Measurements from ENCODE around the gene SEMA3A. TPM values are rescaled to one million over a fixed set of nuclear protein-coding genes. Genes with fewer than 3 reads are reported as not detected.
"Not testable (repeated sequence)": the region's sequence is repeated elsewhere in the genome, so short reads cannot be mapped to it uniquely, and the experiment has no call there.

SEMA3A gene
- total RNA-seq (not detected), total RNA-seq (0 reads per million in 2 donors)

- no peaks in the 10 kb centered on the region for H3K27me3 Mint-ChIP-seq
- H3K36me3 Mint-ChIP-seq (ENCODE audit: low read depth) = no peaks in the 10 kb centered on the region
- peaks cover 4% of the 10 kb centered on the region for H3K4me1 Mint-ChIP-seq
- DNase-seq (no peak), ATAC-seq (peak; percentile 35)
- H3K4me3 Mint-ChIP-seq = peak within 1 kb of the TSS; percentile 84
- H3K27ac Mint-ChIP-seq = peak within 1 kb of the TSS; percentile 27
- no peaks in the 10 kb centered on the region for H3K9me3 ChIP-seq (ENCODE audit: control insufficient read depth, low read length, poor library complexity, severe bottlenecking)
Measured at GRCh38 chr7:84194484-84195271, at the start of gene SEMA3A. TSS of gene SEMA3A (minus strand) at chr7:84194789. CDS start at chr7:84194586, 203 bp downstream.

- not testable (repeated sequence) for H3K4me3 Mint-ChIP-seq; H3K27ac Mint-ChIP-seq; DNase-seq; ATAC-seq; H3K36me3 Mint-ChIP-seq (ENCODE audit: low read depth); H3K4me1 Mint-ChIP-seq; H3K27me3 Mint-ChIP-seq; H3K9me3 ChIP-seq (ENCODE audit: control insufficient read depth, low read length, poor library complexity, severe bottlenecking)
Measured at GRCh38 chr7:84243037-84243436, 48.4 kb upstream of the SEMA3A start.

GRCh38 chr7:84238596-84238995 is 44.0 kb upstream of the SEMA3A start:
- ATAC-seq (no peak), DNase-seq (no peak)
- H3K27ac Mint-ChIP-seq = no peak overlapping the region
- no peaks in the 10 kb centered on the region for H3K27me3 Mint-ChIP-seq
- no peaks in the 10 kb centered on the region for H3K9me3 ChIP-seq (ENCODE audit: control insufficient read depth, low read length, poor library complexity, severe bottlenecking)
- no peaks in the 10 kb centered on the region for H3K36me3 Mint-ChIP-seq (ENCODE audit: low read depth)
- no peak overlapping the region for H3K4me3 Mint-ChIP-seq
- no peaks in the 10 kb centered on the region for H3K4me1 Mint-ChIP-seq

DNA sequence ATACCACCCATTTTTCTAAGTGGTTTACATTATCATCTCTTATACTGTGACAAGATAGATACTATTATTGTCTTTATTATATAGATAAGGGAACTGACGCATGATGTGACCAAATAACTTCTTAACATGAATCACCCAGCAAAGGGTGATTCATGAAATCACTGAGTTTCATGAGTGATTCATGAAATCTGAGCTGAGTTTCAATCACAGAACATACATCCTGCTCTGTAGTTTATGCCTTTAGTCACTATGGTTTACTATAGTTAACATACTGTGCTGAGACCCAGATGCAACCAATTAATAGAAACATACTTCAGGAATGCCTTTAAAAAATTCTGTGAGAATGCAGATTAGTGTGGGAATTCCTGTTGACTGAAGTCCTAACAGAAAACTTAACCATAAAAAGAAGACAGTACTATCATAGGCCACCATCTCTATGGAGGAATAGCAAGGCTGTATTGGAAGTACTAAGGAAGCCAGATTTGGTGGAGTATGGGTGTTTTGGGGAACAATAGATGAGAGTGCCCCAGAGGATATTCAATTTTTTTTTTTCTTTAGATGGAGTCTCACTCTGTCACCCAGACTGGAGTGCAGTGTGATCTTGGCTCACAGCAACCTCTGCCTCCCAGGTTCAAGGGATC is 43.1 kb upstream of the SEMA3A start:
- H3K4me3 Mint-ChIP-seq = no peak overlapping the region
- DNase-seq = no peak
- no peaks in the 10 kb centered on the region for H3K9me3 ChIP-seq (ENCODE audit: control insufficient read depth, low read length, poor library complexity, severe bottlenecking)
- no peak overlapping the region for H3K27ac Mint-ChIP-seq
- H3K4me1 Mint-ChIP-seq = no peaks in the 10 kb centered on the region
- no peak for ATAC-seq
- no peaks in the 10 kb centered on the region for H3K36me3 Mint-ChIP-seq (ENCODE audit: low read depth)
- H3K27me3 Mint-ChIP-seq = no peaks in the 10 kb centered on the region

DNA sequence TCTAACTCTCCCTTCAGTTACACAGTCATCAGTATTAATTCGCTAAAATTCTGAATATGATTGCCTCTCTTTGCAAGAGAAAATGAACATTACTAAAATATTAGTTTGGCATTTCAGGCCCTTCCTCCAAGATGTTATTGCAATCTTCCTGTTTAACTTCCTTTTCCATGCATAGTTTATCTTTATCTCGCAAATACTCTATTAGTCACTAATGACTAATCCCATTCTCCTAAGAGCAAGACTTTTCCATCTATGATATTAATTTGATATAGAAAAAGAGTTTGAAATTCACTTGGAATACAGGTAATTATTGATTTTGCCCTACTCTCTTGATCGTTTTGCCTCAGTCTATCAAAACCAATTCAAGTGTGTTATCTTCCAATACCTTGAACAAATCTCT is 41.8 kb upstream of the SEMA3A start:
- H3K9me3 ChIP-seq (ENCODE audit: control insufficient read depth, low read length, poor library complexity, severe bottlenecking) = no peaks in the 10 kb centered on the region
- DNase-seq = no peak
- Mint-ChIP-seq H3K4me1 (no peaks in the 10 kb centered on the region), H3K27ac (no peak overlapping the region), H3K4me3 (no peak overlapping the region), H3K27me3 (no peaks in the 10 kb centered on the region), H3K36me3 (ENCODE audit: low read depth) (no peaks in the 10 kb centered on the region)
- ATAC-seq = no peak

GRCh38 chr7:84232646-84233045 is 38.1 kb upstream of the SEMA3A start:
- no peak overlapping the region for H3K4me3 Mint-ChIP-seq
- no peaks in the 10 kb centered on the region for H3K36me3 Mint-ChIP-seq (ENCODE audit: low read depth)
- DNase-seq (no peak), ATAC-seq (no peak)
- no peaks in the 10 kb centered on the region for H3K9me3 ChIP-seq (ENCODE audit: control insufficient read depth, low read length, poor library complexity, severe bottlenecking)
- H3K27me3 Mint-ChIP-seq = no peaks in the 10 kb centered on the region
- H3K27ac Mint-ChIP-seq = no peak overlapping the region
- no peaks in the 10 kb centered on the region for H3K4me1 Mint-ChIP-seq

DNA sequence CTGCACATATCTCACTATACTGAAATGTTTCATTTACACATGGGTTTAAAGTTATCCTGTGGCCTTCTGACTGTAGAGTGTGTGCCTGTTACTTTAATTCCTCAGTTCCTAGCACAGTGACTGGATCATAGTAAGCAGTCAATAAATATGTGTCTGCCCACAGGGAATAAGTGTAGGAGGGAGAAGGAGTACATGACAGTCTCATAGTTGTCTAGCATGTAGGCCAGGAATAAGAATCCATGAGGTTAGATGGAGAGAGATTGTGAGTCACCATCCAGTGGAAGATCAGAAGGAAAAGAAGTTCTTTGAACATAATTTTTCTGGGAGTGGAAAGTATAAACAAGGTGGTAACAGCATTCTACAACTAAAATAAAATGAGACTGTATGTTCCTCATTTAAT is 36.6 kb upstream of the SEMA3A start:
- no peaks in the 10 kb centered on the region for H3K4me1 Mint-ChIP-seq
- no peak overlapping the region for H3K27ac Mint-ChIP-seq
- H3K4me3 Mint-ChIP-seq = no peak overlapping the region
- H3K9me3 ChIP-seq (ENCODE audit: control insufficient read depth, low read length, poor library complexity, severe bottlenecking) = no peaks in the 10 kb centered on the region
- DNase-seq (no peak), ATAC-seq (no peak)
- H3K36me3 Mint-ChIP-seq (ENCODE audit: low read depth) = no peaks in the 10 kb centered on the region
- H3K27me3 Mint-ChIP-seq = no peaks in the 10 kb centered on the region

DNA sequence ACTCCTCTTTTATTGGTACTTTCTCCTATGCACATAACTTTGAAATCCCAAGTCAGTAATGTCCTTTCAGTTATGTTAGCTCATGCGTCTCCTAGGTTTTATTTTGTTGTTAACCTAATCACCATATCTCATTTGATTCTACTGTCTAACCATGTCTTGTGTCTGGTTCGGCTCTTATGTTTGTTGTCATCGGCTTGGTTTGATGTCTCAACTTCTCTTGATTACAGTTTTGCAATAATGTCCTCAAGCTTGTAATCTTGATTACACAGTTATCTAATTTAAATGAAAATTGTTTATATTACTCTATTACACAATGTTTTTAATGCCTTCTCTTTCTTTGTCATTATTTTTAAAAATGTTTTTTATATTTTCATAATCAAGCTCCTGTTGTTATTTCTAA is 35.9 kb upstream of the SEMA3A start:
- H3K4me1 Mint-ChIP-seq = no peaks in the 10 kb centered on the region
- no peak overlapping the region for H3K4me3 Mint-ChIP-seq
- no peak overlapping the region for H3K27ac Mint-ChIP-seq
- H3K36me3 Mint-ChIP-seq (ENCODE audit: low read depth) = no peaks in the 10 kb centered on the region
- DNase-seq (no peak), ATAC-seq (no peak)
- H3K27me3 Mint-ChIP-seq = no peaks in the 10 kb centered on the region
- no peaks in the 10 kb centered on the region for H3K9me3 ChIP-seq (ENCODE audit: control insufficient read depth, low read length, poor library complexity, severe bottlenecking)

- ATAC-seq = no peak
- Mint-ChIP-seq H3K4me1 (no peaks in the 10 kb centered on the region), H3K36me3 (ENCODE audit: low read depth) (no peaks in the 10 kb centered on the region), H3K27ac (no peak overlapping the region), H3K4me3 (no peak overlapping the region), H3K27me3 (no peaks in the 10 kb centered on the region)
- no peaks in the 10 kb centered on the region for H3K9me3 ChIP-seq (ENCODE audit: control insufficient read depth, low read length, poor library complexity, severe bottlenecking)
- DNase-seq = no peak
Measured at GRCh38 chr7:84228526-84228925, 33.9 kb upstream of the SEMA3A start.

DNA sequence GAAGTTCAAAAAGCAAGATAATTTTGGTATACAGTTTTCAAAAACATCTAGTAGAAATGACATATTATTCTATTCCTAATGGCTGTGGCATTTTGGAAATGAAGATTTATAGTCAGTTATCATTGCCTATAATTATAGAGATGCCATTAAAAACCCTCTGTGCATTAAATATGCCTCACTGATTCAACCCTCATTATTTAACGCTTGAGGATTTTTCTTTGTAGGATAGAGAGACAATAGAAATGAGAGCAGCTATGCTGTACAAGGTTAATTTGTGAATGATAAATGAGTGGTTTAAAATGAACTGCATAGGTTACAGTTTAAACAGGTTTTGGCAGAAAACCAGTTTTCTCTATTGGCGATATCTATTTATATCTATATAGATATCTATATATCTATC is 32.2 kb upstream of the SEMA3A start:
- no peaks in the 10 kb centered on the region for H3K36me3 Mint-ChIP-seq (ENCODE audit: low read depth)
- DNase-seq = no peak
- no peaks in the 10 kb centered on the region for H3K9me3 ChIP-seq (ENCODE audit: control insufficient read depth, low read length, poor library complexity, severe bottlenecking)
- no peak overlapping the region for H3K4me3 Mint-ChIP-seq
- ATAC-seq = no peak
- no peak overlapping the region for H3K27ac Mint-ChIP-seq
- no peaks in the 10 kb centered on the region for H3K4me1 Mint-ChIP-seq
- no peaks in the 10 kb centered on the region for H3K27me3 Mint-ChIP-seq

GRCh38 chr7:84224505-84224904 is 29.9 kb upstream of the SEMA3A start:
- no peak overlapping the region for H3K4me3 Mint-ChIP-seq
- H3K27me3 Mint-ChIP-seq = no peaks in the 10 kb centered on the region
- H3K36me3 Mint-ChIP-seq (ENCODE audit: low read depth) = no peaks in the 10 kb centered on the region
- H3K9me3 ChIP-seq (ENCODE audit: control insufficient read depth, low read length, poor library complexity, severe bottlenecking) = no peaks in the 10 kb centered on the region
- no peak overlapping the region for H3K27ac Mint-ChIP-seq
- H3K4me1 Mint-ChIP-seq = no peaks in the 10 kb centered on the region
- ATAC-seq (no peak), DNase-seq (no peak)

GRCh38 chr7:84219310-84219709 is 24.7 kb upstream of the SEMA3A start:
- Mint-ChIP-seq H3K27me3 (no peaks in the 10 kb centered on the region), H3K36me3 (ENCODE audit: low read depth) (no peaks in the 10 kb centered on the region), H3K27ac (no peak overlapping the region), H3K4me3 (no peak overlapping the region), H3K4me1 (no peaks in the 10 kb centered on the region)
- no peaks in the 10 kb centered on the region for H3K9me3 ChIP-seq (ENCODE audit: control insufficient read depth, low read length, poor library complexity, severe bottlenecking)
- ATAC-seq (no peak), DNase-seq (no peak)

- Mint-ChIP-seq H3K36me3 (ENCODE audit: low read depth) (no peaks in the 10 kb centered on the region), H3K27me3 (no peaks in the 10 kb centered on the region), H3K4me3 (no peak overlapping the region), H3K4me1 (no peaks in the 10 kb centered on the region), H3K27ac (no peak overlapping the region)
- DNase-seq (no peak), ATAC-seq (no peak)
- H3K9me3 ChIP-seq (ENCODE audit: control insufficient read depth, low read length, poor library complexity, severe bottlenecking) = no peaks in the 10 kb centered on the region
Measured at GRCh38 chr7:84218681-84219080, 24.1 kb upstream of the SEMA3A start.

- Mint-ChIP-seq H3K27ac (no peak overlapping the region), H3K36me3 (ENCODE audit: low read depth) (no peaks in the 10 kb centered on the region), H3K4me1 (no peaks in the 10 kb centered on the region), H3K4me3 (no peak overlapping the region), H3K27me3 (no peaks in the 10 kb centered on the region)
- H3K9me3 ChIP-seq (ENCODE audit: control insufficient read depth, low read length, poor library complexity, severe bottlenecking) = no peaks in the 10 kb centered on the region
- DNase-seq (no peak), ATAC-seq (no peak)
Measured at GRCh38 chr7:84216472-84216871, 21.9 kb upstream of the SEMA3A start.

Data from T-helper 17 cell (primary cell).